HG02981 (cell line): ENCODE measurements around the gene SSBP4.
A peak's percentile ranks its signal among the peaks of the same experiment; 100 is the strongest.

Experiments
- ATAC-seq: cut with Tn5 transposase; IDR thresholded peaks from one replicate; pipeline ENCODE4 v1.9.1; 2021; ENCODE audit warnings: mild to moderate bottlenecking, moderate library complexity; ENCODE audit not compliant: unreplicated experiment

Gene SSBP4

DNA sequence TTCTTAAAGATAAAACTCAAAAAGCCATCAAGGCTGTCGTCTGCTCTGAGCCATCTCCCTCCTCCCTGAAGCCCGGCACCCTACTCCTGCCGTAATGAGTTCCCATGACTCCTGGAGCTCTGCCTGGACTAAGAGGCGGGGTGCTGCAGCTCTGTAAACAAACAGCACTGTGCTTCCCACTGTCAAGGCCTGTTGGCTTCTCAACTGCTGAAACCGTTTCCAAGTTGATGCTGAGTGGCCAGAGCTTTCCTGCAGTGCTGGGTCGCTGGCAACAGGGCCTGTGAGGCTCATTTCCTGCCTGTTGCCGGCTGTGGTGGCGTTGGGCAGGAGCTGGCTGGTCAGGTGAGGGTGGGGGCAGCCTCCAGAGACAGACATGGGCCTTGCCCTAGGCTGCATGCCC, 45.4 kb downstream of the SSBP4 start:
- no peak for ATAC-seq

DNA sequence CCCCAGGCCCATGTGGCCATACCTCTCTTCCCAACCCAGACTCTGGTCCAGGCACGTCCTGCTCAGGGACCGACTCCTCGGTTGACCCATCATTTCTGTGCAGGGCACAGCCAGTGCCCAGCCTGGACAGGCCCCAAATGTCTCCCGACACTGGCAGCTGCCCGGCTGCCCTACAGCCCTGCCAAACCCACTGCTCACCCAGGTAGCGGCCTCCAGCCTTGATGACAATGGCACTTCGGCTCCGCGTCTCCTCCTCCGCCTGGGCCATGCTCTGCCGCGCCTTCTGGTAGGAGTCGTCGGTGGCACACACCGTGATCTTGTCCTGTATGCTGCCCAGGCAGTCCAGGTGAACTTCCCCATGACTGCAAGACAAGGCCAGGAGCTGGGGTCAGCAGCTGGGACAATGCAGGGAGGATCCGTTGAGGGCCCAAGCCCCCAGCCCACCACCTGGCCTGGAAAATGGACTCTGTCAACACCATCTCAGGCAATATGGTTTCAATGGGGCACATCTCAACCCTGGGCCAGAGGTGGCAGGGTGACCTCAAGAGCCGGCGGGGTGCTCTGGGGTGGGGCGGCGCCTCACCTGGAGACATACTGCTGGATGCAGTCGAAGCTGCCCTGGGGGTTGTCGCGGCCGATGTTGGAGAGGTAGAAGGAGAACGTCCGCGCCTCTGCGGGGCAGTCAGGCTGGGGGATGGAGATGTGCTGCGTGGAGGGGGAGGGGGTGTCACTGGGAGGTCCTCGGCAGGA, 46.2 kb downstream of the SSBP4 start:
- ATAC-seq, result no peak

GRCh38 chr19:18465964-18466339, 46.8 kb downstream of the SSBP4 start:
- ATAC-seq, result no peak

DNA sequence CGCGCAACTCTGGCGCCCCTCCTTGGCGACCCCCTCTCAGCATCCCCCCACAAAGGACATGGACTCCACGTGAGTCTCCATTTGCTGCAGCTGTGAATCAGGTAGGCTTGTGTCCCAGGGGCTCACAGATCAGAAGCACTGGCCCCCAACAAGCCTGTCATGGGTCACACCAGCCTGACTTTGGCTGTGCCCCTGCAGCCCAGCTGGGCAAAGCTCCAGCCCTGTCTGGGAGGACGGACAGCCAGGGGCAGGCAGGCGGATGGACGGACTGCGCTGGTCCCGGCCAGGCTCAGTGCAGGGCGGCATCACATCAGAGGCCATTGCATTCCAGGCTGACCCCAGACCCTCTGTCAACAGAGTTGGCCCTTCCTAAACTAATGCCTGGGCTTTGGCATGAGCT, 47.2 kb downstream of the SSBP4 start:
- ATAC-seq, result no peak

- no peak for ATAC-seq
Measured at GRCh38 chr19:18467978-18468377, 48.8 kb downstream of the SSBP4 start.

GRCh38 chr19:18468517-18468916, 49.3 kb downstream of the SSBP4 start:
- ATAC-seq, result no peak

DNA sequence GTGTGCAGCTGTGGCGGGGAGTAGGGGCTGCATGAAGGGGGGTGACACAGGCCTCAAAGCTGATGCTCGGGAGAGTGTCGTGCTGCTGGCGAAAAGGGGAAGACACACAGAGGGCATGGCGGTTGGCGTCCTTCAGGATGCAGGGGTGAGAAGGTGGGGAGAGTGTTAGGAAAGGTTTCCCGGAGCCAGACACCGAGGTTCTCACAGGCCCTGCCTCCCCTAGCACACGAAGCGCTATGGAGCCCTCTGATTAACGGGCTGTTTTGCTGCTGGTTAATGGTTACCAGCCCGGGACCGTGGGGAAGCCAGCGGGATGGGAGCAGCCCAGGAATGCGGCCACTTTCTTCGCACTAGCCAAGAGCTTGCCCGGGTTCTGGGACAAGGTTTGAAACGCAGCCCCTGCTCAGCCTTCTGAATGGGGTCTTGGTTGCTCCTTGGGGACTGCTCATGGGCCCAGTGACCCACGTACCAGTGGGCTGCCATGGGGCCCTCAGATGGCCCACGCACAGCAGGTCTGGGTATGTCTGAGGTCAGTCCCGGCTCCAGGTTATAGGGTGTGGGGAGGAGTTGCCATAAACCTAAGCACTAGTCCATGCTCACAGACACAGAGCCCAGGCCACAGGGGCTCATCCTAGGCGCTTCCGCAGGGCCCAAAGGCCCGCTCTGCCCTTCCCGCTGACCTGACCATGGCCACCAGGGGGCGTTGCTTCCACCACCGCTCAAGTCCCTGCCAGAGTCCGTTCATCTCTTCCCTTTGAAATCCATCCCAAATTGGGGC, 50.1 kb downstream of the SSBP4 start:
- no peak for ATAC-seq

DNA sequence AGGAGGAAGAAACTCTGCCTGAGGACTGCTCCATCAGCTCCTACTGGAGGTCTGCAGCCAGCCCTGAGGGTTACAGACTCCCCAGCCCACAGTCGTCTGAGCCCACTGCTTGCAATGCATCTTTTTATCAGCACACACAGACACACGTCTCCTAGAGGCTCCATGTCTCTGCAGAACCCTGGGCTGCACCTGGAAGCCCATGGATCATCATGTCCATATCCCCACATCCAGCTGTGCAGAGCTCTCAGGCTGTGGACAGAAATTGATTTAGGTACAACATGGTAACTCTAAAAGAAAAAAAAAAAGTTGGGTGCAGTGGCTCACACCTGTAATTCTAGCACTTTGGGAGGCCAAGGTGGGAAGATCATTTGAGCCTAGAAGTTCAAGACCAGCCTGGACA, 51.6 kb downstream of the SSBP4 start:
- no peak for ATAC-seq

DNA sequence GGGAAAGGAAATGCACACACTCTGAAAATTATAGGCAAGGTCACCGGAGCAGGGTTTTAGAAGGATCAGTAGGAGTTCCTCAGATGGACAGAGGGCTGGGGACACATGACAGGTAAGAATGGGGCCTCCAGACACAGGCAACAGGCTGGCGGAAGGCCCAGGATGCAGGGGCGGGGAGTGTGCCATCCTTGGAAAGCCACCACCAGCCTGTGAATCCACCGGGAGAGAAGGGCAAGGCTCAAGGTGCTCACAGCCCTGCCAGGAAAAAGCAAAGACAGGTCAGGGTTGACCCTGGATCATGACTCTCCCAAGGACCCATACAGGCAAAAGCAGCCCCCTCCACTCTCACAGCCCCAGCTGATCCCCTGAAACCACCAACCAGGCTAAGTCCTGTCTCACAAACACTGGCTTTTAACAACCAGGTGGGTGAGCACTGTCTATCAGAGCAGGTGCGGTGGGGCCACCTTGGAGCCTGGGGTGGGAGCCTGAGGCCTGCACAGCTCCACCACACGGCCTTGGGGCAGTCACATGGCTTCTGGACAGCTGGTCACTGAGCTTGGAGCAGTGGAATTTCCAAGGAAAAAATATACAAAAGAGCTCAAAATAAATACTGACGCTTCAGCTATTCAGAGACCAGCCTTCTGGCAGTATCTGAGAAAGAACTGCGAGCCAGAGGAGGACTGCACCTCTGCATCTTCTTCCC, 54.0 kb downstream of the SSBP4 start:
- no peak for ATAC-seq

- no peak for ATAC-seq
Measured at GRCh38 chr19:18473706-18474087, 54.5 kb downstream of the SSBP4 start.

GRCh38 chr19:18474366-18474887, 55.2 kb downstream of the SSBP4 start:
- ATAC-seq, result no peak

DNA sequence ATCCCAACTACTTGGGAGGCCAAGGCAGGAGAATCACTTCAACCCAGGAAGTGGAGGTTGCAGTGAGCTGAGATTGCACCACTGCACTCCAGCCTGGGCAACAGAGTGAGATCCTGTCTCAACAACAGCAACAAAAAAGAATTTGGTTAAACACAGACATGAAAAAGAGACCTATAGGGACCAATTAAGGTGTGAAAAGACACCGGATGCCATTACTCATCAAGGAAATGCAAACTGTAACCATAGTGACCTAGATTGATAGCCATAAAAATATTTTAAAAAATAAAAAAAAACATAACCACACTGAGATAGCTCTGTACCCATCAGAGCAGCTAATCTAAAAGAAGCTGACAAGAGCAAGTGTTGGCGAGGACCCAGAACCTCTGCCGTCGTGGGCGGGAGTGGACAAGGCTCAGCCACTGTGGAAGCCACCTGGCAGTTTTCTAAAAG, 55.8 kb downstream of the SSBP4 start:
- no peak for ATAC-seq

DNA sequence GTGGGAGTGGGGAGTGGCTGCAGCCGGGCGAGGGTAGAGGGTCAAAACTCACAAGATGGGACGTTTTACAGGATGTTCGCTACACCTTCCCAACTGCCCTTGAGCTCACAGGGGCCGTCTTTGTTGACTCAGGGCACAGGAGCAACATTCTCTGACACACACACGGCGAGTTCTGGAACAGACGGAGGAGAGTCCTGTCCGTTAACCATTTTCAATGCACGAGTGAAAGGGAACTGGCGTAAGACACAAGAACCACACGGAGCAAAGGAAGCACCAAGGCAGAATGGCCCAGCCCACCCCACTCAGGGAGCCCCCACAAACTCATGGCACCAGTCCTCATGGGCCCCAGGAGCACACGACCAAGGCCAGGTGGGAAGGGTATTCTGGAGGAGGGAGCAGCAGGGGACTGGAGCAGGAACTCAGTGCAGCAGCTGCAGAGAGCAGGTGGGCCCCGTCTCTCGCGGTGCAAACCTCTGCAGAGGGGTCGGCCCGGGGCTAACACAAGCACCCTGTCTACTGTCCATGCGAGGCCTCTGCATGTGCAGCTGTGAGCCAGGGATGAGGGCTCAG, 56.6 kb downstream of the SSBP4 start:
- no peak for ATAC-seq

GRCh38 chr19:18476507-18477041, 57.4 kb downstream of the SSBP4 start:
- no peak for ATAC-seq

GRCh38 chr19:18477042-18477779, 58.0 kb downstream of the SSBP4 start:
- ATAC-seq, result no peak

DNA sequence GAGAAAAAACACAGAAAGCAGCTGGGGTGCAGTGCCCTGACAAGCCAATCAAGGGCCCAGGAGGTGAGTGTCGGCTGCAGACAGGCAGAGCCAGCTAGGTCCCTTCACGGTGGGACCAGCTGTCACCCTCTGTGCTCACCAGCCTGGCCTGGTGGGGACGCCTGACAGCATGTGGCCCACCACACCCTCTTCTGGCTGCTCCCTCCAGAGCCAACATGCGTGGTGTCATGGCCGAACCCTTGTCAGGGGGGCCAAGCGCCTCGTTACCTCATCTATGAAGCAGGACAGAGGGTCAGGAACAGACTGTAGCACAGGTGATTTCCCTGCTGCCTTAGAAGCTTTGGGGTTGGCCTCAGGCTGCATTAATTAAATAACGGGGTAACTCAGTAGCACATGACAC, 58.8 kb downstream of the SSBP4 start:
- ATAC-seq, result no peak

- peak; percentile 78 for ATAC-seq
Measured at GRCh38 chr19:18478545-18479311, 59.5 kb downstream of the SSBP4 start.

DNA sequence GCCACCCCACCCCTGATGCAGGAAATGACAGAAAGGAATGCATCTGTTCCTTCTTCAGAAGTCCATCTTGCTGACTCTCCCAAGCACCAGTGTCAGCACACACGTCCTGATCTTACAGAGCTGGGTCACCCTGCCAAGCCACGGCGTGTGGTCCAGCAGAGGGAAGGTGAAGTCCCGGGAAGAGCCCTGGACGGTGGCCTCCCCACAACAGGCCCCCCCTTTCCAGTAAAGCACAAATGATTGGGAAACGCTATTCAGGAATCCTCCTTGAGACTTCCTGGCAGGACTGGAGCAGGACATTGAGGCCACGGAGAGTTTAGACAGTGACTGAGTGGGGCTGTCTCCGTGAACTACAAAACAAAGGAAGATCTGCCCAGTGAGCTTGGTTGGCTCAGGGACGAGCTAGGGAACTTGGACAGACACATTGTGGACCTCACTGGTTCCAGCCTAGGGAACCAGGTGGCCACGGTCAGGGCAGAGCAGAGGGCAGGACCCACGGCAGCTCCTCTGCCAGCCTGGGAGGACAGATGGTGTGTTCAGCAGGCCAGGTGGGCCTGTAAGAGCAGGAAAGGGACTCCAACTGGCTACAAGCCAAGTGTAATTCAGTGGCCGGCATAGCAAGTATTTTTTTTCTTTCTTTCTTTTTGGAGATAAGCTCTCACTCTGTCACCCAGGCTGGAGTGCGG, 61.0 kb downstream of the SSBP4 start:
- ATAC-seq, result no peak
